WTC11 (cell line): Measurements from ENCODE around the gene MTG1. TPM values are rescaled to one million over a fixed set of nuclear protein-coding genes. Genes with fewer than 3 reads are reported as not detected.

Experiments used
- ATAC-seq: fragments of 200-7000 bp; cut with Tn5 transposase; 2 replicates; pipeline ENCODE4 v1.10.0; 2021; ENCODE audit warnings: mild to moderate bottlenecking, moderate library complexity
- CTCF ChIA-PET: fragments of 300-600 bp; sonication (Branson Sonifier 250); formaldehyde crosslinking; loops from one replicate; lab custom pipeline; 2021; ENCODE audit warnings: antibody characterized with exemption; lab: Charles Lee
- POLR2A ChIA-PET: fragments of 350-600 bp; sonication (Branson Sonifier 250); formaldehyde crosslinking; loops from one replicate; lab custom pipeline; 2021; ENCODE audit warnings: antibody characterized with exemption; lab: Charles Lee
- DNase-seq: peaks from one replicate; pipeline ENCODE4 v3.0.0; 2021; ENCODE audit warnings: low spot score
- H3K27ac Mint-ChIP-seq: 2 replicates; pipeline ENCODE4 v1.8.0; 2021; ENCODE audit warnings: mixed read lengths
- H3K27me3 Mint-ChIP-seq: 2 replicates; pipeline ENCODE4 v1.8.0; 2021; ENCODE audit warnings: low read depth, mild to moderate bottlenecking, moderate library complexity, mixed read lengths
- H3K36me3 Mint-ChIP-seq: 2 replicates; pipeline ENCODE4 v1.8.0; 2021; ENCODE audit warnings: mixed read lengths
- H3K4me1 Mint-ChIP-seq: 2 replicates; pipeline ENCODE4 v1.8.0; 2022; ENCODE audit warnings: mixed read lengths
- H3K4me3 Mint-ChIP-seq: 2 replicates; pipeline ENCODE4 v1.8.0; 2021; ENCODE audit warnings: mild to moderate bottlenecking, moderate library complexity, mixed read lengths
- H3K9me3 Mint-ChIP-seq: 2 replicates; pipeline ENCODE4 v1.8.0; 2021; ENCODE audit warnings: mixed read lengths
- CREB1 ChIP-seq: sonication (generic); formaldehyde crosslinking; IDR thresholded peaks from 2 replicates; pipeline ENCODE4 v1.8.0; 2023; ENCODE audit warnings: mild to moderate bottlenecking, missing genetic modification reagents
- CTCF ChIP-seq: fragments of 200-600 bp; IDR thresholded peaks from 2 replicates; pipeline ENCODE4 v1.8.0; 2022; ENCODE audit warnings: antibody characterized with exemption
- EMX1 ChIP-seq: fragments of 250-450 bp; sonication (Bioruptor Pico); IDR thresholded peaks from 2 replicates; pipeline ENCODE4 v1.8.0; 2021; ENCODE audit warnings: mild to moderate bottlenecking
- FOXJ3 ChIP-seq: sonication (generic); formaldehyde crosslinking; IDR thresholded peaks from 2 replicates; pipeline ENCODE4 v1.9.0; 2021; ENCODE audit warnings: missing genetic modification reagents, mild to moderate bottlenecking, borderline replicate concordance
- MXD4 ChIP-seq: fragments of 250-450 bp; sonication (Bioruptor Pico); IDR thresholded peaks from 2 replicates; pipeline ENCODE4 v1.8.0; 2021; ENCODE audit warnings: mild to moderate bottlenecking, moderate library complexity, borderline replicate concordance
- MYBL2 ChIP-seq: sonication (generic); formaldehyde crosslinking; IDR thresholded peaks from 2 replicates; pipeline ENCODE4 v1.8.1; 2023; ENCODE audit warnings: mild to moderate bottlenecking, moderate library complexity, missing genetic modification reagents
- NFE2L1 ChIP-seq: sonication (generic); formaldehyde crosslinking; IDR thresholded peaks from 2 replicates; pipeline ENCODE4 v1.8.1; 2023; ENCODE audit warnings: missing genetic modification reagents
- OVOL2 ChIP-seq: fragments of 250-450 bp; sonication (Bioruptor Pico); IDR thresholded peaks from 2 replicates; pipeline ENCODE4 v1.9.0; 2021; ENCODE audit warnings: mild to moderate bottlenecking, borderline replicate concordance
- PRRX2 ChIP-seq: fragments of 250-450 bp; sonication (Bioruptor Pico); IDR thresholded peaks from 2 replicates; pipeline ENCODE4 v1.8.0; 2021; ENCODE audit warnings: mild to moderate bottlenecking
- RORB ChIP-seq: fragments of 250-450 bp; sonication (Bioruptor Pico); IDR thresholded peaks from 2 replicates; pipeline ENCODE4 v1.9.0; 2021; ENCODE audit warnings: mild to moderate bottlenecking
- SOX15 ChIP-seq: fragments of 250-450 bp; sonication (Bioruptor Pico); IDR thresholded peaks from 2 replicates; pipeline ENCODE4 v1.9.0; 2021; ENCODE audit warnings: mild to moderate bottlenecking
- ZNF121 ChIP-seq: sonication (generic); formaldehyde crosslinking; IDR thresholded peaks from 2 replicates; pipeline ENCODE4 v1.8.0; 2023; ENCODE audit warnings: missing genetic modification reagents
- ZNF219 ChIP-seq: sonication (generic); formaldehyde crosslinking; IDR thresholded peaks from 2 replicates; pipeline ENCODE4 v1.8.0; 2023; ENCODE audit warnings: missing genetic modification reagents, mild to moderate bottlenecking, borderline replicate concordance
- ZNF232 ChIP-seq: sonication (generic); formaldehyde crosslinking; IDR thresholded peaks from 2 replicates; pipeline ENCODE4 v1.8.0; 2022; ENCODE audit warnings: mild to moderate bottlenecking, missing genetic modification reagents
- ZNF263 ChIP-seq: sonication (generic); formaldehyde crosslinking; IDR thresholded peaks from 2 replicates; pipeline ENCODE4 v1.8.1; 2022; ENCODE audit warnings: low read depth, mild to moderate bottlenecking, moderate library complexity, missing genetic modification reagents
- ZNF281 ChIP-seq: sonication (generic); formaldehyde crosslinking; IDR thresholded peaks from 2 replicates; pipeline ENCODE4 v1.8.0; 2023; ENCODE audit warnings: mild to moderate bottlenecking, missing genetic modification reagents
- ZNF416 ChIP-seq: fragments of 250-450 bp; sonication (Bioruptor Pico); IDR thresholded peaks from 2 replicates; pipeline ENCODE4 v1.9.0; 2021; ENCODE audit warnings: mild to moderate bottlenecking, inconsistent platforms
- total RNA-seq: library from RNA; stranded (reverse); gene quantifications from 3 replicates; pipeline ENCODE4 v1.2.3, GENCODE V29; 2021
- TF ChIP-seq, protein P1 (sequence below): sonication (generic); formaldehyde crosslinking; conservative IDR thresholded peaks from 2 replicates; pipeline ENCODE4 v1.8.1; 2023; ENCODE audit warnings: mild to moderate bottlenecking, low read depth, missing genetic modification reagents, moderate library complexity
- TF ChIP-seq, protein P2 (sequence below): fragments of 250-450 bp; sonication (Bioruptor Pico); IDR thresholded peaks from 2 replicates; pipeline ENCODE4 v1.9.0; 2021; ENCODE audit warnings: mild to moderate bottlenecking
- TF ChIP-seq, protein P3 (sequence below): sonication (generic); formaldehyde crosslinking; IDR thresholded peaks from 2 replicates; pipeline ENCODE4 v1.8.1; 2023; ENCODE audit warnings: mild to moderate bottlenecking, missing genetic modification reagents
- TF ChIP-seq, protein P4 (sequence below): sonication (generic); formaldehyde crosslinking; conservative IDR thresholded peaks from 2 replicates; pipeline ENCODE4 v1.8.1; 2022; ENCODE audit warnings: mild to moderate bottlenecking, missing genetic modification reagents

MTG1 gene
- total RNA-seq, 1 experiment from 2014 or later: 63.0 TPM

DNA sequence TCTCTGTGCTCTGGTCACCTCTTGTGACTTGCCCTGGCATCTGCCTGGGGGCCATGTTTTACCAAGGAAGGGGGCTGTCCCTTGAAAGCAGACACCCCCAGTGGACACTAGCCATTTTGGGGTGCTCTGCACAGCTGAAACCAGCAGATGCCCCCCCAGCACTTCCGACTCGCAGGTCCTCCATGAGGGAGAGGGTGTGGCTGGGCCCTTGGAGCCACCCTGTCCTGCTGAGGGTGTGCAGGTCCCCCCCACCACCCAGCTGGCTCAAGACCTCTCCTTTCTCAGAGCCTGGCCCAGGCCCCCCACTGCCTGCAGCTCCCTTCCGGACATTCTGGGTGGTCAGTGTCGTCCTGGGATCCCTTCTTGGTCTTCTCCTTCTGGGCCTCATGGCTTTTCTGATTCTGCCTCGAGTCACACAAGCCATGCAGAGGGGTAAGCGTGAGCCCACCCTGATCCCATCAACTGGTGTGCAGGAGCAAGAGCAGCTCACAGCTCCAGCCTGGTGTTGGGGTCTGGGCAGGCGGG lies 72.1 kb downstream of the MTG1 start:
- TF ChIP-seq NFE2L1: no peak
- TF ChIP-seq, protein P1, sequence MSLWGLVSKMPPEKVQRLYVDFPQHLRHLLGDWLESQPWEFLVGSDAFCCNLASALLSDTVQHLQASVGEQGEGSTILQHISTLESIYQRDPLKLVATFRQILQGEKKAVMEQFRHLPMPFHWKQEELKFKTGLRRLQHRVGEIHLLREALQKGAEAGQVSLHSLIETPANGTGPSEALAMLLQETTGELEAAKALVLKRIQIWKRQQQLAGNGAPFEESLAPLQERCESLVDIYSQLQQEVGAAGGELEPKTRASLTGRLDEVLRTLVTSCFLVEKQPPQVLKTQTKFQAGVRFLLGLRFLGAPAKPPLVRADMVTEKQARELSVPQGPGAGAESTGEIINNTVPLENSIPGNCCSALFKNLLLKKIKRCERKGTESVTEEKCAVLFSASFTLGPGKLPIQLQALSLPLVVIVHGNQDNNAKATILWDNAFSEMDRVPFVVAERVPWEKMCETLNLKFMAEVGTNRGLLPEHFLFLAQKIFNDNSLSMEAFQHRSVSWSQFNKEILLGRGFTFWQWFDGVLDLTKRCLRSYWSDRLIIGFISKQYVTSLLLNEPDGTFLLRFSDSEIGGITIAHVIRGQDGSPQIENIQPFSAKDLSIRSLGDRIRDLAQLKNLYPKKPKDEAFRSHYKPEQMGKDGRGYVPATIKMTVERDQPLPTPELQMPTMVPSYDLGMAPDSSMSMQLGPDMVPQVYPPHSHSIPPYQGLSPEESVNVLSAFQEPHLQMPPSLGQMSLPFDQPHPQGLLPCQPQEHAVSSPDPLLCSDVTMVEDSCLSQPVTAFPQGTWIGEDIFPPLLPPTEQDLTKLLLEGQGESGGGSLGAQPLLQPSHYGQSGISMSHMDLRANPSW: no peak
- no peak for TF ChIP-seq OVOL2 (CRISPR knock-in tag)
- TF ChIP-seq ZNF263 (CRISPR knock-in tag): no peak
- no peak for TF ChIP-seq MYBL2 (CRISPR knock-in tag)
- TF ChIP-seq ZNF281: no peak
- TF ChIP-seq PRRX2 (CRISPR knock-in tag): no peak
- CTCF ChIA-PET: no interaction called here

DNA sequence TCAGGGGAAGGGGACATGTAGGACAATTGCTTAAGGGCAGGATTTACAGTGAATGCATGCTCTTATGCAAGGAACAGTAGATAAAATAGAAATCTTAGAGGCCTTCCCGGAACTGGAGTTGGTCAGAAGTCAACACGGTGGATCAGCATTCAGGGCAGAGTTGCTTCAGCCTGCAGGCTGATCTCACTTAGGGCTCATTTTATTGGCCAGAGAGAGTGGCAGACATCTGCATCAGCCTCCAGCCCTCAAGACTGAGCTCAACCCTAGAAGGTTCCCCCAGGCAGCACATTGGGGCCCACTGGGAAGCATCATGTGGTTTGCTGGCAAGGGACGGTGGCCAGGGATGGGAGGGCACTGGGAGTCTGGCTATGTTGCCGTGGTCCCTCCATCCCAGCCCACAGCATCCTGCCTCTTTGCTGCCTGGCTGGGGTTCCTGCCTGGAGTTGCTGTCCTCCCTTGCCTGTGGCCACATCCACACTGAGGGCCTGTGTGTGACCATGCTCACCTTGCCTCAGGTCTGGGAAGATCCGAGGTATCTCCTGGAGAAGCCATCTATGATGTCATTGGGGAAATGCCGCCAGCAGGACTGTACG lies 72.8 kb downstream of the MTG1 start:
- H3K9me3 Mint-ChIP-seq: peaks cover 74% of the 10 kb centered on the region
- TF ChIP-seq ZNF121 (no peak), CTCF (no peak), ZNF219 (CRISPR knock-in tag) (no peak), MXD4 (CRISPR knock-in tag) (no peak), FOXJ3 (CRISPR knock-in tag) (no peak), RORB (CRISPR knock-in tag) (no peak), ZNF232 (CRISPR knock-in tag) (no peak), EMX1 (no peak), CREB1 (no peak), SOX15 (CRISPR knock-in tag) (no peak), ZNF416 (CRISPR knock-in tag) (no peak)
- TF ChIP-seq, protein P2, sequence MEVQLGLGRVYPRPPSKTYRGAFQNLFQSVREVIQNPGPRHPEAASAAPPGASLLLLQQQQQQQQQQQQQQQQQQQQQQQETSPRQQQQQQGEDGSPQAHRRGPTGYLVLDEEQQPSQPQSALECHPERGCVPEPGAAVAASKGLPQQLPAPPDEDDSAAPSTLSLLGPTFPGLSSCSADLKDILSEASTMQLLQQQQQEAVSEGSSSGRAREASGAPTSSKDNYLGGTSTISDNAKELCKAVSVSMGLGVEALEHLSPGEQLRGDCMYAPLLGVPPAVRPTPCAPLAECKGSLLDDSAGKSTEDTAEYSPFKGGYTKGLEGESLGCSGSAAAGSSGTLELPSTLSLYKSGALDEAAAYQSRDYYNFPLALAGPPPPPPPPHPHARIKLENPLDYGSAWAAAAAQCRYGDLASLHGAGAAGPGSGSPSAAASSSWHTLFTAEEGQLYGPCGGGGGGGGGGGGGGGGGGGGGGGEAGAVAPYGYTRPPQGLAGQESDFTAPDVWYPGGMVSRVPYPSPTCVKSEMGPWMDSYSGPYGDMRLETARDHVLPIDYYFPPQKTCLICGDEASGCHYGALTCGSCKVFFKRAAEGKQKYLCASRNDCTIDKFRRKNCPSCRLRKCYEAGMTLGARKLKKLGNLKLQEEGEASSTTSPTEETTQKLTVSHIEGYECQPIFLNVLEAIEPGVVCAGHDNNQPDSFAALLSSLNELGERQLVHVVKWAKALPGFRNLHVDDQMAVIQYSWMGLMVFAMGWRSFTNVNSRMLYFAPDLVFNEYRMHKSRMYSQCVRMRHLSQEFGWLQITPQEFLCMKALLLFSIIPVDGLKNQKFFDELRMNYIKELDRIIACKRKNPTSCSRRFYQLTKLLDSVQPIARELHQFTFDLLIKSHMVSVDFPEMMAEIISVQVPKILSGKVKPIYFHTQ (CRISPR knock-in tag): no peak
- TF ChIP-seq, protein P3, sequence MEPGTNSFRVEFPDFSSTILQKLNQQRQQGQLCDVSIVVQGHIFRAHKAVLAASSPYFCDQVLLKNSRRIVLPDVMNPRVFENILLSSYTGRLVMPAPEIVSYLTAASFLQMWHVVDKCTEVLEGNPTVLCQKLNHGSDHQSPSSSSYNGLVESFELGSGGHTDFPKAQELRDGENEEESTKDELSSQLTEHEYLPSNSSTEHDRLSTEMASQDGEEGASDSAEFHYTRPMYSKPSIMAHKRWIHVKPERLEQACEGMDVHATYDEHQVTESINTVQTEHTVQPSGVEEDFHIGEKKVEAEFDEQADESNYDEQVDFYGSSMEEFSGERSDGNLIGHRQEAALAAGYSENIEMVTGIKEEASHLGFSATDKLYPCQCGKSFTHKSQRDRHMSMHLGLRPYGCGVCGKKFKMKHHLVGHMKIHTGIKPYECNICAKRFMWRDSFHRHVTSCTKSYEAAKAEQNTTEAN (CRISPR knock-in tag): no peak
- TF ChIP-seq, protein P4, sequence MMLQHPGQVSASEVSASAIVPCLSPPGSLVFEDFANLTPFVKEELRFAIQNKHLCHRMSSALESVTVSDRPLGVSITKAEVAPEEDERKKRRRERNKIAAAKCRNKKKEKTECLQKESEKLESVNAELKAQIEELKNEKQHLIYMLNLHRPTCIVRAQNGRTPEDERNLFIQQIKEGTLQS: no peak
- ChIA-PET CTCF (no interaction called here), POLR2A (no interaction called here)
- H3K27me3 Mint-ChIP-seq: peaks cover 6% of the 10 kb centered on the region
- H3K27ac Mint-ChIP-seq: no peak overlapping the region
- H3K36me3 Mint-ChIP-seq: peaks cover 65% of the 10 kb centered on the region
- DNase-seq: no peak
- no peaks in the 10 kb centered on the region for H3K4me1 Mint-ChIP-seq
- ATAC-seq: no peak
- H3K4me3 Mint-ChIP-seq: no peak overlapping the region

More for the DNA sequence above, 72.1 kb downstream of the MTG1 start:
- Mint-ChIP-seq H3K4me3 (no peak overlapping the region), H3K4me1 (no peaks in the 10 kb centered on the region), H3K27ac (no peak overlapping the region), H3K36me3 (peaks cover 66% of the 10 kb centered on the region), H3K9me3 (peaks cover 77% of the 10 kb centered on the region), H3K27me3 (peaks cover 13% of the 10 kb centered on the region)
- DNase-seq (no peak), ATAC-seq (no peak)
- POLR2A ChIA-PET: no interaction called here
